GM13977 (cell line): ENCODE data around the gene ABCA1.

ENCODE experiments used
- DNase-seq: peaks from one replicate; pipeline ENCODE4 v3.0.0; 2012; ENCODE audit warnings: low spot score
- CTCF ChIP-seq: IDR thresholded peaks from 2 replicates; pipeline ENCODE4 v1.5.1; 2012; ENCODE audit warnings: mild to moderate bottlenecking, control low read depth; ENCODE audit not compliant: insufficient read depth; ENCODE audit errors: extremely low read depth, missing control alignments
- in situ Hi-C: fragments of 300-500 bp; cut with MboI; formaldehyde crosslinking; loops from one replicate; pipeline ENCODE4 v1.12.0; 2022; ENCODE audit warnings: low sequenced_read_pairs, low pct_unique_long_range_greater_than_20kb, mixed read lengths, inconsistent platforms; ENCODE audit not compliant: unreplicated experiment

ABCA1 gene

GRCh38 chr9:104882566-104882965 is 45.4 kb downstream of the ABCA1 start:
- no peak for TF ChIP-seq CTCF
- in situ Hi-C loops, result no loop called here
- no peak for DNase-seq

DNA sequence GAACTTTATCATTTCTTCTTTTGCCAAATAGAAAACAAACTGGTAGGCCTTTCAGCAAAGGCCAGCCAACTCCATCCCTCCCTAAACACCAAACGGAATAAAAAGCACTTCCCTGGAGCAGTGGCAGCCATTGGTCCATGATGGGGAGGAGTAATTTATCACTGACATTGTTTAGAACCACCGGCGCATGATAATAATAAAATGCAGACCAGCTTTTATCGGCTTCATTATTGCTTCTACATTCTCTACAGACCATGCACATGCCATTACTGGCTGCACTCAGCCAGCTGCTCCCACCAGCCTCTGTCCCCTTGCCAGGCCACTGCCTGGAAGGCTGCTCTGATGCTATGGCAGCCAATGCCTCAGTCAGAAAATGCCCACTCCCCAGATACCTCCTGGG is 45.9 kb downstream of the ABCA1 start:
- no peak for DNase-seq
- in situ Hi-C loops, result no loop called here
- no peak for TF ChIP-seq CTCF

GRCh38 chr9:104879555-104880309 is 48.2 kb downstream of the ABCA1 start:
- DNase-seq, result no peak
- no peak for TF ChIP-seq CTCF
- in situ Hi-C loops, result no loop called here

GRCh38 chr9:104876587-104876986 is 51.4 kb downstream of the ABCA1 start:
- no peak for DNase-seq
- in situ Hi-C loops, result no loop called here
- no peak for TF ChIP-seq CTCF

- in situ Hi-C loops, result no loop called here
- TF ChIP-seq CTCF, result no peak
- DNase-seq, result no peak
These were observed 52.1 kb downstream of the ABCA1 start for GRCh38 chr9:104875897-104876296.

DNA sequence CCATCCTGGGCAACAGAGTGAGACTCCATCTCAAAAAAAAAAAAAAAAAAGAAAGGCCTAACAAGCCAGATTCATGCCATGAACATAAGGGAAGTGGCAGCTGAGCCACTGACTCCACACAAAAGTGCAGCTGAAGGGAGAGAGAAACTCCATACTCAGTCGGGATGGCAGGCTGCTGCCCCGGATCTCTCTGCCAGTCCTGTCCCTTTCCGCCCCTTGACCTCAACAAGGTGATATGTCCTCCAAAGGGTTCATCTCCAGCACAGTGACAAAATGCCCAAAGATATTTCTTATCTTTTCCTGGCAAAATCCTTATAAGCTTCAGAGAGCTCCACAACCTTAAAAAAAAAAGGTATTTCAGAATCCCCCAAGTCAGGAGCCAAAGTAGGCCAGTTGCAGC is 52.6 kb downstream of the ABCA1 start:
- no peak for DNase-seq
- in situ Hi-C loops, result no loop called here
- TF ChIP-seq CTCF, result no peak
